Ovary (tissue), 9 donors: ENCODE data around the gene ACTG1. TPM values are rescaled to one million over a fixed set of nuclear protein-coding genes. Genes with fewer than 3 reads are reported as not detected.
A peak's percentile ranks its signal among the peaks of the same experiment; 100 is the strongest.

Source experiments
- DNase-seq, 5 donors: peaks; one replicate each; pipeline ENCODE4 v3.0.0-alpha.2; 2019 to 2020
- H3K27ac ChIP-seq, 2 donors: fragments of 200-600 bp; one replicate each; pipeline versions ENCODE4 v1.5.1 to v1.8.0; 2019 to 2022
- H3K27me3 ChIP-seq: fragments of 200-600 bp; one replicate; pipeline ENCODE4 v1.8.0; 2022
- H3K36me3 ChIP-seq: fragments of 200-600 bp; sonication (generic); one replicate; pipeline ENCODE4 v1.5.1; 2019
- H3K4me1 ChIP-seq: one replicate; pipeline ENCODE4 v1.8.1; 2013; ENCODE audit warnings: mild to moderate bottlenecking, moderate library complexity; ENCODE audit not compliant: insufficient read depth
- H3K4me3 ChIP-seq: fragments of 200-600 bp; sonication (generic); one replicate; pipeline ENCODE4 v1.5.1; 2017
- H3K9me3 ChIP-seq, 2 donors: fragments of 200-600 bp in 1 of 2; sonication (generic) in 1 of 2; one replicate each; pipeline versions ENCODE4 v1.5.1 to v1.8.1; 2013 to 2019; ENCODE audit warnings: mild to moderate bottlenecking in 1 of 2, moderate library complexity in 1 of 2
- CTCF ChIP-seq, 3 donors: fragments of 450-650 bp in 2 of 3; fragments of 200-600 bp in 1 of 3; IDR thresholded peaks; one replicate each; pipeline versions ENCODE4 v1.5.1 to v1.8.0; 2016 to 2022; ENCODE audit warnings: antibody characterized with exemption in 3 of 3, mild to moderate bottlenecking in 1 of 3
- EP300 ChIP-seq: sonication (generic); formaldehyde crosslinking; IDR thresholded peaks from one replicate; pipeline ENCODE4 v1.6.1; 2017; ENCODE audit warnings: antibody characterized with exemption
- POLR2A ChIP-seq: fragments of 450-650 bp; IDR thresholded peaks from one replicate; pipeline ENCODE4 v1.6.1; 2017; ENCODE audit warnings: antibody characterized with exemption, mild to moderate bottlenecking, moderate library complexity
- WGBS, 3 donors: extraction: QIAGEN DNeasy Blood & Tissue Kit in 1 of 3; methylation state at CpG; one replicate each; pipeline versions ENCODE4 v1.1.5 to v1.1.7; 2013 to 2017; 5-methylcytosine and 5-hydroxymethylcytosine counted together
- intact Hi-C, 4 donors: fragments of 100-400 bp; cut with DNase I; formaldehyde crosslinking; loops; one replicate each; pipeline versions ENCODE4 v1.11.0 to v1.15.1; 2022 to 2023
- polyA plus RNA-seq, 2 donors: library from polyadenylated mRNA; stranded (reverse); fragments of 200-250 nt in 1 of 2; fragments of 350-450 nt in 1 of 2; fragmentation: Illumina TruSeq in 1 of 2; extraction: RNeasy Lipid Tissue Mini Kit (QIAGEN cat#74804) in 1 of 2; gene quantifications; one replicate each; pipeline ENCODE4 v1.2.3, GENCODE V29; 2013 to 2014
- total RNA-seq, 7 donors: library from RNA; depleted of rRNA in 2 of 7; stranded (reverse); fragments of >200 nt in 2 of 7; fragmentation: NEBNext Ultra II Directional in 3 of 7; extraction: Animal tissue kit (Norgen Biotek cat#: 25700) in 3 of 7; gene quantifications; one replicate each; pipeline versions ENCODE4 v1.1.0 to v1.2.4, GENCODE V29; 2016 to 2023
- donor health status: DM: no; HTN: no; CAD: no; lungs with moderate emphysema.
- donor health status: DM: no; HTN: no; CAD: no.
- donor health status: Bipolar disorder and iron deficiency.
- donor health status: DM: yes; HTN: yes; CAD: no.
- donor health status: DM: no; HTN: no; CAD: no.
- donor health status: DM: yes; HTN: yes; CAD: no.

Gene ACTG1
- total and polyA plus RNA-seq, 9 donors = 1,825 to 5,681 (median 3,955) TPM

- Histone ChIP-seq H3K4me1 (peaks cover 18% of the 10 kb centered on the region), H3K9me3 (no peaks in the 10 kb centered on the region), H3K27me3 (no peaks in the 10 kb centered on the region), H3K27ac (no peak overlapping the region), H3K4me3 (peak overlapping the region; percentile 93), H3K36me3 (no peaks in the 10 kb centered on the region)
- intact Hi-C loops = no loop called here
- 60 to 80% (median 63%) methylated on average over 2 to 4 of the region's 4 CpGs for WGBS, 3 donors
- peak in 2 of 5 donors; percentile 41 to 55 for DNase-seq
- TF ChIP-seq EP300 = no peak
- no peak for TF ChIP-seq CTCF (IDR thresholded peaks at IDR 0.05)
- no peak for TF ChIP-seq POLR2A
Measured at GRCh38 chr17:81516439-81516838, 3.8 kb upstream of the ACTG1 start.

- Histone ChIP-seq H3K27me3 (no peaks in the 10 kb centered on the region), H3K4me3 (peak overlapping the region; percentile 93), H3K36me3 (no peaks in the 10 kb centered on the region), H3K4me1 (peaks cover 18% of the 10 kb centered on the region), H3K9me3 (no peaks in the 10 kb centered on the region), H3K27ac (peak overlapping the region in 1 of 2 donors; percentile 98)
- peak in 2 of 5 donors; percentile 44 to 61 for DNase-seq
- intact Hi-C loops = no loop called here
- no peak for TF ChIP-seq POLR2A
- TF ChIP-seq EP300 = no peak
- no peak for TF ChIP-seq CTCF (IDR thresholded peaks at IDR 0.05)
- WGBS, 3 donors = 31 to 44% (median 38%) methylated on average over 19 of the region's 19 CpGs
Measured at GRCh38 chr17:81515530-81516041, 3.0 kb upstream of the ACTG1 start.

GRCh38 chr17:81514739-81515529 lies 2.3 kb upstream of the ACTG1 start:
- Histone ChIP-seq H3K27ac (peak overlapping the region; percentile 98 to 100), H3K4me3 (peak overlapping the region; percentile 93), H3K9me3 (no peaks in the 10 kb centered on the region), H3K27me3 (no peaks in the 10 kb centered on the region), H3K36me3 (no peaks in the 10 kb centered on the region), H3K4me1 (peaks cover 18% of the 10 kb centered on the region)
- 0 to 1% (median 0%) methylated on average over 49 to 82 of the region's 82 CpGs for WGBS, 3 donors
- DNase-seq = peak; percentile 83 to 89 (median 84)
- intact Hi-C loops = loop anchor here in 2 of 4 donors (5.0 kb wide), 2 partner anchors 113 to 118 kb away; partner anchors contain the start of gene BAHCC1 (in 1 of the 2)
- peak; percentile 72 for TF ChIP-seq POLR2A
- TF ChIP-seq CTCF (IDR thresholded peaks at IDR 0.05) = no peak

- Histone ChIP-seq H3K4me1 (peaks cover 14% of the 10 kb centered on the region), H3K36me3 (no peaks in the 10 kb centered on the region), H3K9me3 (no peaks in the 10 kb centered on the region), H3K27me3 (no peaks in the 10 kb centered on the region), H3K4me3 (peak overlapping the region; percentile 93), H3K27ac (peak overlapping the region; percentile 98 to 100)
- no peak for DNase-seq
- TF ChIP-seq EP300 (no peak), CTCF (IDR thresholded peaks at IDR 0.05) (no peak), POLR2A (no peak)
- intact Hi-C loops = loop anchor here in 2 of 4 donors (5.0 kb wide), 2 partner anchors 112 to 117 kb away; partner anchors contain the start of gene BAHCC1 (in 1 of the 2)
- WGBS, 3 donors = 0 to 4% (median 1%) methylated on average over 7 to 34 of the region's 34 CpGs
Measured at GRCh38 chr17:81514489-81514738, 1.8 kb upstream of the ACTG1 start.
